Inflammatory macrophage treated with lipopolysaccharide for 1 hour (primary cell): ENCODE data around the gene TBXAS1.
A peak's percentile ranks its signal among the peaks of the same experiment; 100 is the strongest.
"Not testable (repeated sequence)": the region's sequence is repeated elsewhere in the genome, so short reads cannot be mapped to it uniquely, and the experiment has no call there.

Experiments used
- DNase-seq, 2 donors: peaks; one replicate each; pipeline ENCODE4 v3.0.0-alpha.2; 2020 to 2022

Gene TBXAS1

GRCh38 chr7:139827042-139827441 is 2.0 kb upstream of the TBXAS1 start:
- no peak for DNase-seq

- DNase-seq = no peak
These were observed 618 bp upstream of the TBXAS1 start for GRCh38 chr7:139828446-139828845.

- peak; percentile 46 to 55 for DNase-seq
These were observed 682 bp downstream of the TBXAS1 start for GRCh38 chr7:139829775-139830117.

GRCh38 chr7:139830292-139830691 is 1.2 kb downstream of the TBXAS1 start:
- peak; percentile 30 to 54 for DNase-seq

- peak; percentile 34 to 58 for DNase-seq
These were observed 1.9 kb downstream of the TBXAS1 start for GRCh38 chr7:139830782-139831501.

GRCh38 chr7:139835848-139836247 is 6.8 kb downstream of the TBXAS1 start:
- not testable (repeated sequence) for DNase-seq

- not testable (repeated sequence) for DNase-seq
These were observed 8.2 kb downstream of the TBXAS1 start for GRCh38 chr7:139837291-139837690.

- DNase-seq = no peak
These were observed 9.2 kb downstream of the TBXAS1 start for GRCh38 chr7:139838276-139838675.

GRCh38 chr7:139838876-139839275 is 9.8 kb downstream of the TBXAS1 start:
- no peak for DNase-seq

GRCh38 chr7:139840776-139841175 is 11.7 kb downstream of the TBXAS1 start:
- DNase-seq = no peak

- no peak for DNase-seq
These were observed 13.5 kb downstream of the TBXAS1 start for GRCh38 chr7:139842401-139843210.

GRCh38 chr7:139843211-139843537 is 14.1 kb downstream of the TBXAS1 start:
- not testable (repeated sequence) for DNase-seq

GRCh38 chr7:139844779-139845442 is 15.8 kb downstream of the TBXAS1 start:
- DNase-seq = no peak

- DNase-seq = no peak
These were observed 16.4 kb downstream of the TBXAS1 start for GRCh38 chr7:139845443-139845805.

GRCh38 chr7:139846297-139846696 is 17.2 kb downstream of the TBXAS1 start:
- no peak for DNase-seq

- DNase-seq = no peak
These were observed 19.2 kb downstream of the TBXAS1 start for GRCh38 chr7:139848274-139848673.

GRCh38 chr7:139850906-139851305 is 21.8 kb downstream of the TBXAS1 start:
- no peak for DNase-seq

- DNase-seq = no peak
These were observed 22.9 kb downstream of the TBXAS1 start for GRCh38 chr7:139851770-139852481.

GRCh38 chr7:139852482-139852845 is 23.4 kb downstream of the TBXAS1 start:
- peak in 1 of 2 donors; percentile 32 for DNase-seq

- DNase-seq = peak; percentile 51 to 72
These were observed 24.6 kb downstream of the TBXAS1 start for GRCh38 chr7:139853506-139854123.

GRCh38 chr7:139854124-139854511 is 25.1 kb downstream of the TBXAS1 start:
- peak; percentile 89 to 98 for DNase-seq

GRCh38 chr7:139854803-139855497 is 25.9 kb downstream of the TBXAS1 start:
- no peak for DNase-seq
